GM18909 (cell line): ENCODE results near the gene KRTAP12-1.
"Not testable (repeated sequence)": the region's sequence is repeated elsewhere in the genome, so short reads cannot be mapped to it uniquely, and the experiment has no call there.

ENCODE experiments used
- ATAC-seq: cut with Tn5 transposase; IDR thresholded peaks from one replicate; pipeline ENCODE4 v1.9.1; 2021; ENCODE audit warnings: mild to moderate bottlenecking; ENCODE audit not compliant: unreplicated experiment, poor library complexity

The KRTAP12-1 gene

GRCh38 chr21:44649521-44650100 is 32.4 kb downstream of the KRTAP12-1 start:
- ATAC-seq: no peak

- ATAC-seq: no peak
These were observed 33.2 kb downstream of the KRTAP12-1 start for GRCh38 chr21:44648557-44649311.

GRCh38 chr21:44647222-44647552 is 34.8 kb downstream of the KRTAP12-1 start:
- ATAC-seq: no peak

- ATAC-seq: not testable (repeated sequence)
These were observed 35.4 kb downstream of the KRTAP12-1 start, which contains the start of gene KRTAP10-11 for GRCh38 chr21:44646366-44647221. KRTAP10-11 (plus strand) TSS chr21:44646414; CDS start chr21:44646459, 45 bp downstream.

DNA sequence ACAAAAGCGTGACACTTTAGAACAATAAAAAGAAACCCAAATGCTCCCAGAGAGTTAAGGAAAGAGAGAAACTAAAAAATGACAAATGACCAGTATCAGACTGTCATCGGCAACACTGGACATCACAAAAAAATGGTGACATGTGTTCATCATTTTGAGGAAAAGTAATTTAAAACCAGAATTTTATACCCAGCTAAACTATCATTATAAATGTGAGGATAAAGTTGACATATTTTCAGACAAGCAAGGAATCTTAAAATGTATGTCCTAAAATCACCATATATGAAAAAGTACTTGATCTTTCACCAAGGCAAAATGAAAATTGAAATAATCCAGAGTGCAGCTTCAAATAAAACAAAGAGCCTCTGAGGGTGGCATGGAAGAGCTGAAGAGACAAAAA is 37.1 kb downstream of the KRTAP12-1 start:
- ATAC-seq: no peak

- no peak for ATAC-seq
These were observed 38.1 kb downstream of the KRTAP12-1 start for GRCh38 chr21:44643741-44644310.

GRCh38 chr21:44640761-44641160 is 41.2 kb downstream of the KRTAP12-1 start:
- ATAC-seq: no peak

- ATAC-seq: no peak
These were observed 42.7 kb downstream of the KRTAP12-1 start for GRCh38 chr21:44639331-44639655.

DNA sequence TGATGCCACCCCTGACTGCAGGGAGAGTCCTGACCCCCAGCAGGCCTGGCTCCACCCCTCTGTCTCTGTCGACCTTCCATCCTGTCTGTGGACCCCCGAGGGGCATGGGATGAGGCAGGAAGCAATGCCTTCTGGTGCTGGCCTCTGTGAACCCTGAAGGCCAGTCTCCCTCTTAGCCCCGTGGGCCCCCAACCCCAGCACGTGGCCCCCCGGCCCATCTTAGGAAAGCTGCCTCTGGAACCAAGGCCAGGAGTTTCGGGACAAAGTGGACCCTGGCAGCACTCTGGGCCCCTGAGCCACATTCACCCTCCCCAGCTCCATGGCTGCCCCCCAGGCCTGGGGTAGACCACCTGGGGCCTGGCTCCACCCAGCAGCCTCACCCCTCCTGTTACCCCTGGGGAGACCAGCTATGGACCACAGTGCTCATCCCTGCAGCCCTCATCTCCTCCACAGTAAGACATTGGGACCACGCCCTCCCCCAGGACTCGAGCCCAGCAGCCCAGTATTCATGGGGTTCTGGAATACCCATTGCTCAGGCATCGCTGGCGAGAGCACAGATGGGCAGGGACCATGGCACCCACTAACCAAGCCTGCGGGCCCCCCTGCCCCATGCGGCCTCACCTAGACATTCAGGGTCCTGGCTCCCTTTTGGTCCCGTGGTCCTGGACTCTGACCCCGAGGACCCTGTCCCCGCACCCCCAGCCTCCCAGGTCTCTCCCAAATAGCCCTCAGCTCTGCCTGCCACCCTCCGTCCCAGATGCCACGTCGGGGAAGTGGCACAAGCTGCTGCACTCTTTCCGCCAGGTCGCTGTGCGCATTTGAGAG is 43.2 kb downstream of the KRTAP12-1 start:
- ATAC-seq: not testable (repeated sequence)

DNA sequence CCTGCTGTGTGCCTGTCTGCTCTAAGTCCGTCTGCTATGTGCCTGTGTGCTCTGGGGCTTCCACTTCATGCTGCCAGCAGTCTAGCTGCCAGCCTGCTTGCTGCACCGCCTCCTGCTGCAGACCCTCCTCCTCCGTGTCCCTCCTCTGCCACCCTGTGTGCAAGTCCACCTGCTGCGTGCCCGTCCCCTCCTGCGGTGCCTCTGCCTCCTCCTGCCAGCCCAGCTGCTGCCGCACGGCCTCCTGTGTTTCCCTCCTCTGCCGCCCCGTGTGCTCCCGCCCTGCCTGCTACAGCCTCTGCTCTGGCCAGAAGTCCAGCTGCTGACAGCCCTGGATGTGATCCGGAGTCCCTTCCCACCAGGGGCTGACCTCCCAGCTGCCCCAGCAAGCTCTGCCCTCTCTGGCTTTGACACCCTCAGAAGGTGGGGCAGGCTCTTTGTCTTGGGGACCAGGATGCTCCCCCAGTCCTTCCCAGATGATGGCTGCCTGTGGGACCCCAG is 44.1 kb downstream of the KRTAP12-1 start:
- not testable (repeated sequence) for ATAC-seq

- ATAC-seq: no peak
These were observed 44.7 kb downstream of the KRTAP12-1 start, which contains the start of gene KRTAP10-10 for GRCh38 chr21:44637018-44637850. KRTAP10-10 (plus strand) TSS chr21:44637356; CDS start chr21:44637418, 62 bp downstream.

DNA sequence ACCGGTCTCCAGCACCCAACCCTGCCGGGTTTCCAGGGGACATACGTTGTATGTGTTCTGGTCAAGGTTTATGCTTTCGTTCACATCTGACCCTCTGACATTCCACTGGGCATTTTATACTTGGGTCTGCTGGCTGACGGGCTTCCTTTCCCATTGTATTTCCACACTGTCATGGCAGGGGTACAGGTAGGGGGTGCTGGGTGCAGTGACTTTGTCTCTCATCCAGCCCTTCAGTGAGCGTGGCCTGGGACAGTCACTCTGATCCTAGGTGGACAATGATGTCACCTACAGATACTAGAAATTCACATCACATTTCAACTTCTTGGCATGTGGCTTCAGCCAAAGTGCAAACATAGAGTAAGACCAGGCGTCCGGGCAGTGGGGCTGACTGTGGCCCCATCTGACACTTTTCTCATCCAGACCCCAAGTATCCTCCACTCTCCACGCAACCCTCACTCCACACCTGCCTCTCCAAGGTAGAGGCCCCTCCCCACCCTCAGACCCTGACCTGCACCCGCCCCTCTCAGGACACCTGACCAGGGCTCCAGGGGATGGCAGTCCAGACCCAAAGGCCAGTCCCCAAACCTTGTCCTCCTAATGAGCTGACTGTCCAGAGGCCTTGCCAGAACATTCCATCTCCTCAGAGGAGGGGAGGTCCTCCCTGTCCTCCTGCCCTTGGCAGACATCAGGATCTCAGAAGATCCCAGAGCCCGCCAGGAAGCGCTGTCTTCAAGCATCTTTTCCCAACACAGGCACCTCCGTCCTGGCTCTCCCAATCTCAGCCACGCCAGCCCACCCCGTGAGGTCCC is 45.5 kb downstream of the KRTAP12-1 start:
- no peak for ATAC-seq

GRCh38 chr21:44632067-44632466 is 49.9 kb downstream of the KRTAP12-1 start:
- no peak for ATAC-seq
